NCI-H1092 treated with DMSO at 0.1 percent for 48 hours (cell line): ENCODE measurements around the gene ABCB11.

Experiments
- DNase-seq: peaks from one replicate; lab custom pipeline; 2025; lab: John Stamatoyannopoulos, UW

Gene ABCB11

DNA sequence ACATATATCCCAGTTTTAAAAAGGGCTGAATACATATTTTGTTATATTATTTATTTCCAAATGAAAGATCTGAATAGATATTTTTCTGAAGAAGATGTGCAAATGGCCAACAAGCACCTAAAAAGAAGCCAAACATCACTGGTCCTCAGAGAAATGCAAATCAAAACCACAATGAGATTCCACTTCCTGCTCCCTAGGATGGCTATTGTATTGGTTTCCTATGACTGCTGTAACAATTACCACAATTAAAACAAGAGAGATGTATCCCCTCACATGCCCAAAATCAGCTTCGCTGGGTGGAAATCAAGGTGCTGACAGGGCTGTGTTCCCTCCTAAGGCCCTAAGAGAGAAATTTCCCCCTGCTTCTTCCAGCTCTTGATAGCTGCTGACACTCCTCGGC lies 23.2 kb downstream of the ABCB11 start:
- no peak for DNase-seq

DNA sequence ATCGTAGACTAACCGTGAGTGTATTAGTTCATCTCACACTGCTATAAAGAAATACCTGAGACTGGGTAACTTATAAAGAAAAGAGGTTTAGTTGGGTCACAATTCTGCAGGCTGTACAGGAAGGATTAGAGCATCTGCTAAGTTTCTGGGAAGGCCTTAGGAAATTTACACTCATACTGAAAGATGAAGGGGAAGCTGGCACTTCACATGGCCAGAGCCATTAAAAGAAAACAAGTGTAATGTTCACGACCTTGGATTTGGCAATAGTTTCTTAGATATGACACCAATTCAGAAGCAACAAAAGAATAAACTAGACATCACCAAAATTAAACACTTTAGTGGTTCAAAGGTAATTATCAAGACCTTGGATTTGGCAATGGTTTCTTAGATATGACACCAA lies 23.8 kb downstream of the ABCB11 start:
- no peak for DNase-seq

DNA sequence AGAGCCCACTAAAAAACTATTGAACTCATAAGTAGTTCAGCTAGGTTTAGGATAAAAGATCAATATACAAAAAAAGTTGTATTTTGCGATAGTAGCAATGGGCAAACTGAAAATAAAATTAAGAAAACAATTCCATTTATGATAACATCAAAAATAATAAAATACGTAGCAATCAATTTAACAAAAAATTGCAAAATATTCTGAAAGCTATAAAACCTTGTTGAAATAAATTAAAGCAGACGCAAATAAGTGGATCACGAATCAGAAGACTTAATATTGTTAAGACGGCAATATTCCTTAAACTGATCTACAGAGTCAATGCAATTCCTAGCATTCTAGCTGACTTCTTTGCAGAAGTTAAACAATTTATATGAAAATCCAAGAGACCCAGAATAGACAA lies 24.5 kb downstream of the ABCB11 start:
- no peak for DNase-seq

DNA sequence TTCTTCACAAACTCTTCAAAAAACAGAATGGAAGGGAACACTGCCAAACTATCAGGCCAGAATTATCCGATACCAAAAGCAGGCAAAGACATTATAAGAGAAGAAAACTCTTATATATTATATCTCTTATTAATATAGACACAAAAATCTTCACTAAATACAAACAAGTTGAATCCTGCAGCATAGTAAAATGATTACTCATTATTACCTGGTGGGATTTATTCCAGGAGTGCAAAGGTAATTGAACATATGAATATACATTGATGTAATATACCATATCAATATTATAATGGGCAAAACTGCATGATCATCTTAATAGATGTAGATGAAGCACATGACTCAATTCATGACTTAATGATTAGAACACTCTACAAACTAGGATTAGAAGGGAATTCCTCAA lies 25.1 kb downstream of the ABCB11 start:
- no peak for DNase-seq

DNA sequence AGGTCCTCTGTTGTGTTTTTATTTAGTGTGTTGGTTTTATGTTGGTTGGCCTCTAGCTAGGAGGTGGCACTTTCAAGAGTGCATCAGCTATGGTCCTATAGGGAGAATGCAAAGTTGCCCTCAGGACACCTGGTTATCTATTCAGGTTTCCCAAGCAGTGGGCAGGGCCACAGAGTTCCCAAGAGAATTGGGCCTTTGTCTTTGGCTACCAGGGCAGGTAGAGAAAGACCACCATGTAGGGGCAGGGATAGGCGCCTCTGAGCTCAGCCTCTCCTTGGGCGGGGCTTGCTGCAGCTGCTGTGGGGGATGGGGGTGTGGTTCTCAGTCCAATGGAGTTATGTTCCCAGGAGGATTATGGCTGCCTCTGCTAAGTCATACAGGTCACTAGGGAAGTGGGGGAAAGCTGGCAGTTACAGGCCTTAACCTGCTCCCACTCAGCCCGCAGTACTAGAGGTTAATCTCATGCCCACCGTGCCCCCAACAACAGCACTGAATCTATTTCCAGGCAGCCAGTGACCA lies 26.0 kb downstream of the ABCB11 start:
- no peak for DNase-seq

DNA sequence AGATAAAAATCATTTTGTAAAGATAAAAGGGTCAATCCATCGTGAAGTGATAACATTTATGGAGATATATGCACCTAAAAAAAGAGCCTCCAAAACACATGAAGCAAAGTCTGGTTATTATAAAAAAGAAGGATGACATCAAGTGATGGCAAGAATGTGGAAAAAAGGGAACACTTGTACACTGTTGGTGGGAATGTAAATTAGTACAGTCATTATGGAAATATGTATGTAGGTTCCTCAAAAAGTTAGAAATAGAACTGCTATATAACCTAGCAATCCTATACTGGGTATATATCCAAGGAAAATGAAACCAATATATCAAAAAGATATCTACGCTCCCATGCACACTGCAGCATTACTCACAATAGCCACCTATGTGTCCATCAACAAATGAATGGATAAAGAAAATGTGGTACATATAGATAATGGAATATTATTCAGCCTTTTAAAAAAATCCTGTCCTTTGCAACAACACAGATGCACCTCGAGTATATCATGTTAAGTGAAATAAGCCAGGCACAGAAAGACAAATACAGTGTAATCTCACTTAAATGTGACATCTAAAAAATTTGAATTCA lies 28.9 kb downstream of the ABCB11 start:
- DNase-seq, result no peak

DNA sequence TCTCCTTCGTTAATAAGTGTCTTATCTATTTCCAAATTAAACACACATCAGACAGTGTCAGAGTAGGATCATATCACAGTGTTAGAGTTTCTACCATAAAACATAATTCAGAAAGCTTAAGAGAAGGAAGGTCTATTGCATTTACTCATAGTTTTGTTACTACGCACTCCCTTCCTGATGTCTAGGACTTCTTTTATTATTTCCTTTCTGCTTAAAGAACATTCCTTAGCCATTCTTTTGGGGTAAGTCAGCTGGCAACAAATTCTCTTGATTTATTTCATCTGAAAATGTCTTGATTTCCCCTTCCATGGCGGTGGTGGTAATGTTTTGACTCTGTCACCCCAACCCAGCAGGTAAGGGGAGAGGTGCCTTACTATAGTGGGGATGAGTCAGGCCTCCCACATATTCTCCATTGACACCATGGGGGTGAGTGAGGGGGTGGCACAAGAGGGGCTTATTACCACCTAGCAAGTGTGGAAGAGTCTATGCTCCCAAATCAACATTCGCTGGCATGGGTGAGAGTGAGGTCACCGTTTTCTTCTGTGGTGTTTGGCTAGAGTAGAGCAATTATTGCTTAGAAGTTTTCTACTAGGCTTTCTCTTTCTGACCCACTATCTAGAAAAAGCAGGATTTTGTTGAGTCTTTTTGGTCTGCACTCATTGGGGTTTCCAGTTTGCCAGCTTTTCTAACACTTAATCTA lies 29.9 kb downstream of the ABCB11 start:
- no peak for DNase-seq

DNA sequence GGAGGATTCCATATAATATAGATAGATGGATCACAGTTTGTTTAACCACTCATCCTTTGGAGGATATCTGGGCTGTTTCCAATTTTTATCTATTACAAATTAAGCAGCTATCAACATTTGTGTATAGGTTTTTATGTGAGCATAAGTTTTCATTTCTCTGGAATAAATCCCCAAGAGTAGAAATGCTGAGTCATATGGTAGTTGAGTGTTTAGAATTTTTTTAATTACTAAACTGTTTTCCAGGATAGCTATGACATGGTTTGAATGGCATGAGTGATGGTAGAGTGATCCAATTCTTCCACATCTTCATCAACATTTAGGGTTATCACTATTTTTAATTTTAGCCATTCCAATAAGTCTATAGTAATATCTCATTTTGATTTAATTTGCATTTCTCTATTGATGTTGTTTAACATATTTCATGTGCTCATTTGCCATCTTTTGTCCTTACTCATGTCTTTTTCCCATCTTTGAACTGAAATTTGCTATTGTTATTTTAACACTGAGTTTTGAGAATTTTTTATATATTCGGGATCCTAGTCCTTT lies 31.4 kb downstream of the ABCB11 start:
- no peak for DNase-seq

DNA sequence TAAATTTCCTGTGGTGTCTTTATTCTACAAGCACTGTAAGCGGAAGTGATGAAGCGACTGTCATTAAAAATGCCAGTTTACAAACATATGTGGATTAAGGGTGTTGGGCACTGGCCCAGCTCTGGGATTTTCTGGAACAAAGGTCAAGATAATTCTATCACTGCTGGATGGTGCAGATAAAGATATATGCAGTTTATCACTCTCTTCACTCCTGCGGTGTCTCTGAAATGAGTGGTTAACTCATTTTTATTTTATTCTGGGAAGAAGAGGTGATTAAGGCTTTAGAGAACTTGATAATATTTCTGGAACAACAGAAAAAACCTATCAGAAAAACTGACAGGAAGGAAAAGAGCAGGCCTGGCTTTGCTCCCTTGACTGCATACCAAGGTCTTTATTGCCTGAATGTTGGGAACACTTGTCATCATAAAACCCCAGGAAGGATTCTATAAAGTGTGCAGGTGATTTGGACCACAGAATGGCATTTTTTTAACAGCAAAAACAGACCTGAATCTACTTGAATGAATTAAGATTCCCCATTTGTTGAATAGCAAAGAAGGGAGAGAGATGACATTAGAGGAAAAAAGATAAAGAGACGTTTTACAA lies 32.4 kb downstream of the ABCB11 start:
- DNase-seq, result no peak

DNA sequence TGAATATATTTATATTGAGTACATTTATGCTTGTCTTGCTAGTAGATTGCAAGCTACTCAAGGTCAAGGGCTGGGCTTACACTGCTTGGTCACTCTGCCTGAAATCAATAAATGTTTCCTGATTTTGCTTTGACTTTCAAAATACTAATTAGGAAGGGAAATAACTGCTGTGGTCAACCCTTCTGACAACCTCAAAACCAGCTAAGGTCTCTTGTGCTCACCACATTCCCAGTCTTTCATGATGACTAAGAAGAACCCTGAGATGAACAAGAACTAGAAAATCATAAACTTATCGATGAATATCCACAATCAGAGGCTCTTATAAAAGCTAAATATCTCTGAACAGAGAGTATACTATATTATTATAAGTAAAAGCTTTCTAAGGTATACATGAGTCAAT lies 33.3 kb downstream of the ABCB11 start:
- no peak for DNase-seq

DNA sequence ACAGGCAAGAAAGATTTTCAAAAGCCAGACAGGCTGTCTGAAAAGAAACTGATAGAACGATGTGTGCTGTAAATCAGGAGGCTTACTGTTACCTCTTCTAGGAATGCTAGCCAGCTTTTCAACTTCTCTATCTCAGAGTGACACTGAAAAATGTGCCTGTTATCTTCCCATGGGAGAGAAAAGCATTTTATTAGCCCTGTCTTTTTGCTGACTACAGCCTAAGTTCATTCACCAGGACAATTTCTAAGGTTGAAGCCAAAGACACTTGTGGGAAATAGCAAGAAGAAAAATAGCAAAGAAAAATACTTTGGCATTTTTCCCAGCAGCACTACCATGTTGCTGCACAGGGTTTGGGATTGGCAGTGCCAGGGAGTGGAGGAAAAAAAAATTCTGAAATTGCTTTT lies 34.0 kb downstream of the ABCB11 start:
- no peak for DNase-seq

DNA sequence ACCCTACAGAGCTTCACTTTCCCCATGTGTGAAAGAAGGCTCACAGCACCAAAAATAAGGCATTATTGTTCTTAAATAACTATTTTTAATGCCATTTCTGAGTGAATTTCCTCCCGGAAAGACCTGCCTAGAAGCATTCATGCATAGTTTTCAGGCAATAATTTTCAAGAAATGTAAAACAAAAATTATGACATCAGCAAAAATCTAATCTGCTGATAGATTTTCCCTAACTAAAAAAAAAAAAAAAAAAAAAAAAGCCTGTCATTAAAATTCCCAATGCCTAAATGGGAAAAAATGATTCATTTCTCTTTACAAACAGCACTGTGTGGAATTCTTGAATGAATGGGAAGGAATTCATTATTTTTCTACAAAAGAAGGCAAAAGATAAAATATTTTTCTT lies 35.4 kb downstream of the ABCB11 start:
- DNase-seq, result no peak

DNA sequence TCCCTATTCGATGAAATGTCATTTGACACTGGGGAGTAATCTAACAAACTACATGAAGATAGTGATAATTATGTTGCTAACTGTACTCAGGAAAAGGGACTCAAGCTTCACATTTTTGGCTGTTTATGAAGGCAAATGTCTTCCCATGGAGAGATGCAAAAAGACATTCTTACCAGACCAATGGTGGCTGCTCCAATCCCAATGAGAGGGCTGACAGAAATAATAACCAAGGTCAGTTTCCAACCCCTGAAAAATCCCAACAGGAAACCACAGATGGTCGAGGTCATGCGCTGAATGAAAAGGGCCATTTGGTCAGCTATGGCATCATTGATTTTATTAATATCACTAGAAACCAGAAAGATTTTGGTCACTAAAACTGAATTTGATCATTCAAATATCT lies 37.6 kb downstream of the ABCB11 start:
- DNase-seq, result no peak

DNA sequence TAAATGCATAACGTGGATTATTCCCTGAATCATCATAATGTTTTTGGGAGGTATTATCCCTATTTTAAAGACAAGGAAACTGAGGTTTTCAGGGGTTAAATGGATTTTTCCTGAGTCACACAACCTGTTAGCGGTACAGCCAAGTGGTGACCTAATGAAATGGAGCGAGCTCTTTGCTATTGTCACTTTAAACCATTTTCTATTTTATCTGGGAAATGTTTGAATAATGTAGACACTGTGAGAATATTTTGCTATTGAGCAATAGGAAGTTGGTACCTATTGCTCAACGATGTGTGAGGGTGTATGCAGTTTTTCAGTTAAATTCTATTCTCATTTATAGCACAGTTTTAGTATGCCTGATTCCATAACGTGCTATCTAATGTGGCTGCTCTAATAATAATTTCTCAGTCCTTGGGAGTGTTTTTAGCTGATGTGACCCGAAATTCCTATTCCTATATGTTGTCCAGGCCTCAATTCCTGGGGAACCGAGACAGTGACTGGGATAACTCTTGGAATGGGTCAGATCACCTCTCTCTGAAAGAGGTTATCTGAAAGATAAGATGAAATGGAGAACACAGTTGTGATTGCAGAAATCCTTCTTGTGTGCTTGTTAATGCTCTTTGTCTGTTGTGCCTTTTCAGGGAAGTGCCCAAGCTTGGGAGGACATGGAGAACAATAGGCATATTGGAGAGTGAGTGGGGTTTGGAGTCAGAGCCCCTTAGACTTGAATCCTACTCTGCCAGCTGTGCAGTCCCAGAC lies 38.4 kb downstream of the ABCB11 start:
- no peak for DNase-seq

DNA sequence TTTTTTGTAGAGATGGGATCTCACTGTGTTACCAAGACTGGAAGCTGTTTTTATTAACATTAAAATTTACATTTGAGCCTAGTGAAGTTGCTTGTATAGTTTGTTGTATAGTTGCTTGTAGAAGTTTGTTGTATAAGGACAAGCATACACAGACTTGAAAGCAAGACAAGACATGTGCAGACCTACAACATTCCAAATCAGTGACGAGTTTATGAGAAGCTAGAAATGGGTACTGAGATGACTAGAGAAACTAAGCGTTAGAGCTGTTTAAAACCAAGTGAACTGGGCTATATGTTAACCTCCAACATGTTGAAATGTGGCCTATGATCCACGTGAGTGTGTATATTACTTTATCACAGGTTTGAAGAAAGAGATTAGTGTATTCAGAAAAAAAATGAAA lies 39.1 kb downstream of the ABCB11 start:
- no peak for DNase-seq

DNA sequence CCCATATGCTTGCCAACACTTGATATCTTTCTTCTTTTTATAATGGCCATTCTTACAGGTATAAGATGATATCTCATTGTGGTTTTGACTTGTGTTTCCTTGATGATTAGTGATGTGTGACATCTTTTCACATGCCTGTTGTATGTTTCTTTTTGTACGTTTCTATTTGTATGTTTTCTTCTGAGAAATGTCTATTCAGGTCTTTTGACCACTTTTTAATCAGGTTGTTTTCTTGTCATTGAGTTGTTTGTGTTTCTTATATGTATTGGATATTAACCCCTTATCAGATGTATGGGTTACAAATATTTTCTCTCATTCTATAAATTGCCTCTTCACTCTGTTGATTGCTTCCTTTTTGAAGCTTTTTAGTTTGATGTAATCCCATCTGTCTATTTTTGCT lies 42.4 kb downstream of the ABCB11 start:
- DNase-seq, result no peak

DNA sequence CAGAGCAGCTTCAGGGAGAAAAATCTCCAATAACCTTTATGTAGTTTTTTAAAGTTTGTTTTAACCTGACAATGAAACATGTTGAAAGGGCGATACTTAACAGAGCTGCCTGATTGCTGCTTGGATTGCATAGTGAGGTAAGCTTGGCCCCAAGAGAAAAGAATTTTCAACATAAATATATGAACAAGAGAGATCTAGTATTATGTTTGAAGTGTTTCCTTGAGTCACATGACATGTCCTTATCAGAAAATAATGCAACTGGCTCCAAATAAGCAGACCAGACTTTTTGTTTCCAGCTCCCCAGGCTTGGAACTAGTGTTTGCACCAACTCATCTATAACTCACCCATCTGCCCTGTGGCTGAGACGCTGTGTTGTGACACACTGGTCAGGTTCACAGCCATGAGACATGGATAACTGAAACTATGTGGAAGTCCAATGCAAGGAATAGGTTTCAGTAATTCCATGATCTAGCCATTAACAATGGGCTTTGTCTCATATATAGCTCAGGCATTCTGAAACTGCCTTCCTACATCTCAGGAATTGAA lies 44.7 kb downstream of the ABCB11 start:
- no peak for DNase-seq

DNA sequence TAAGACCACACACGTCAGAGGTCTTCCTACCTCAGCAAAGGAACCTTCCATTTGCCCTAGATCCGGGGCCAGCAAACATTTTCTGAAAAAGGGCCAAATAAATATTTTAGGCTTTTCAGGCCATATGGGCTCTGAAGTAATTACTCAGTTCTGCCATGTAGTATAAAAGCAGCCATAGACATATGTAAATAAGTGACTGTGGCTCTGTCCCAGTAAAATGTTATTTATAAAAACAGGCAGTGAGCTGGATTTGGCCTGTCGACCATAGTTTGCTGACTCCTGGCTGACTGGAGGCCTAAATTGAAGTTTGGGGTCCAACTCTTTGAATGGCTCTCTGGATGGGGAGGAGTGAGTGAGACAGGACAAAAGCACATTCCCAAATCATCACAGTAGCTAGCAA lies 49.5 kb downstream of the ABCB11 start:
- no peak for DNase-seq

DNA sequence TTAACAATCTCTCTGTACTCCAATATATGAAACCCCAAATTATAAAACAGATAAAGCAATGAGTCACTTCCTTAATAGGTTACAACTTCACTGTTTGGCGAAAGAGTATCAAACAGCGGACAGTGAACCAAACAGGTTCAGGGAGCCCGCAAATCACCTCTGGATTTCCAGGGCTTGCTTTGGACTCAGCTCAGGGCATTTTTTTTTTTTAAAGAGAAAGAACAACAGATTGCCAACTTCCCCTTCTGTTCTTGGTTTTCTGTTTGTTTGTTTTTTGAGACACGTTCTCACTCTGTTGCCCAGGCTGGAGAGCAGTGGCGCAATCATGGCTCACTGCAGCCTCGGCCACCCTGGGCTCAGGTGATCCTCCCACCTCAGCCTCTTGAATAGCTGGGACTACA lies 52.7 kb downstream of the ABCB11 start:
- DNase-seq, result no peak

DNA sequence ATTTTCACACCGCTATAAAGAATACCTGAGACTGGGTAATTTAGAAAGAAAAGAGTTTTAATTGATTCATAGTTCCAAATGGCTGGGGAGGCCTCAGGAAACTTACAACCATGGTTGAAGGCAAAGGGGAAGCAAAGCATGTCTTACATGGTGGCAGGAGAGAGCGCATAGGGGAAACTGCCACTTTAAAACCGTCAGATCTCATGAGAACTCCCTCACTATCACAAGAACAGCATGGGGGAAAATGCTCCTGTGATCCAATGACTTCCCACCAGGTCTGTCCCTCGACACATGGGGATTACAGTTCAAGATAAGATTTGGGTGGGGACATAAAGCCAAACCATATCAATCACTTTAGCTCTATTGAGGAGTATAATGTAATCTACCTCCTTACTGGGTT lies 53.5 kb downstream of the ABCB11 start:
- no peak for DNase-seq

DNA sequence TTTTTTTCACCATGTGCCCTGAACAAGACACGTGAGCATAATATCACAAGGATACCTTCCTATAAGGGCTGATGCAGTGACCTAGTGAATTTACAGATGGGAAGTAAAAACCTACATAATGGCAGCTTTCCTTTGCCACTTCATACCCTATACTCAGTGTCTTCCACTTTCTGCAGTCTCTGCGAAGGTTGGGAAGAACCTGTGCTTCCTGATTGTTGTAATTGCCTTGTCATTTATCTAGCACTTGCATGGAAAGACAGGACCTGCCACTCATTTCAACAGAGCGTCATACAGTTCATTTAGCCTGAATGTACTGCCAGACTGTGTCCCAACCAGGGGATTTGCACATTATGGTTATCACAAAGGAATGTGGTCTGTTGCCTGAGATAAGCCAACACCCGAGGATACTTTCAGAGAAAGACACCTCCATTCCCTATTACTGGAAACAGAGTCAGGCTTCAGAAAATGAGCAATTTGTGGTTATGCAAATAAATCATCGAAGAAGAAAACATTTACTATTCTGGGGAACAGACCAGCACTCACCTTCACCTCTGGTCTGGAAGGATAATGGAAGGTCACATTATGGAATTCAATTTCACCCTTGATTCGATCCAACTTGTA lies 55.0 kb downstream of the ABCB11 start:
- DNase-seq, result no peak

DNA sequence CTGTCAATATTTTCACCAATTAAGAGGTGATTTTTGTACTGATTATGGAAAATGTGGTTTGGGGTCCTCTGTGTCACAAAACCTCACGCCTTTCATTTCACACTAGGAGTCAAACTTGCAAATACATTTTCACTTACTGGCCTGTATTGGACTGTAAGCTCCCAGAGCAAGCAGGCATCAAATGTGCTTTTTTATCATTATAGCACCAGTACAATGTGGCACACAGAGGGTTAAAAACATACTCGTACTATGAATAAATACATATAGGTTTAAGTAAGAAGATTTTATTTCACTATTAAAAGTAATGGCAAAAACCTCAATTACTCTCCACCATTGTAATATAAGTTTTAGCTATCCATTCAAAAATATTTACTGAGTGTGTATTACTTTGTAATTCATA lies 56.7 kb downstream of the ABCB11 start:
- DNase-seq, result no peak
